ENCODE results near the gene NPC2.

Gene NPC2

DNA sequence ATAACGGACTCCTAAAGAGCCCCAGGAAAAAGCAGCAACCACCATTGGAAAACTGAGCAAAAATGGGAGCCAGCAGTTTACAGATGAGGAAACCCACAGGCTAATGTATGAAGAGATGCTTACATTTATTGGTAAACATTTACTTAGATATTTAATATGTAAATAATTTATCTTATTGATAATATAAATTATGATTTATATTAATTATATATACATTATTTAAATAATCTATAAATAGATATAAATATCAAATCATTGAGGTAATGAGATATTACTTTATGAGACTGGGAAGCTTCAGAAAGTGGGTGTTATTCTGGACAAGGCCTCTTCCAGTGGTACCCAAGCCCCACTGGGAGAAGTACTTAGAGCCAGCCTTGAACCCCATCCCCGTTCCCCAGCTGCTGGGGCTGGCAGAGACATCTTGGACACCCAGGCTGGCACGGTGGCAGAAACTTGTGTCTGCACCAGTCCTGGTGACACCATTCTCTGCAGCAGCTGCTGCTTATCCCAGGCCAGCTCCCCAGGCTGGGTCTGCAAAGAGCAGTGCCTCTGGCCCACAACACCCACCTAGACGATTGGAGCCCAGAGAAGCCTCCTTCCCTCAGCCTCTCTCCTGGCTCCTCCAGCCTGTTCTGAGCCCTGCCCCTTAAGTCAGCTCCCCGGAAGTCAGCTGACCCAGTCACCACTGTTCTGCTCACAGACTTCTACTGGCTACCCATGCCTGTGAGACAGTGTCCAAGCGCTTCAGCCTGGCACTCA lies 26.4 kb upstream of the NPC2 start:
- no peak for DNase-seq (ENCODE audit: low read depth in 2 of 2)

DNA sequence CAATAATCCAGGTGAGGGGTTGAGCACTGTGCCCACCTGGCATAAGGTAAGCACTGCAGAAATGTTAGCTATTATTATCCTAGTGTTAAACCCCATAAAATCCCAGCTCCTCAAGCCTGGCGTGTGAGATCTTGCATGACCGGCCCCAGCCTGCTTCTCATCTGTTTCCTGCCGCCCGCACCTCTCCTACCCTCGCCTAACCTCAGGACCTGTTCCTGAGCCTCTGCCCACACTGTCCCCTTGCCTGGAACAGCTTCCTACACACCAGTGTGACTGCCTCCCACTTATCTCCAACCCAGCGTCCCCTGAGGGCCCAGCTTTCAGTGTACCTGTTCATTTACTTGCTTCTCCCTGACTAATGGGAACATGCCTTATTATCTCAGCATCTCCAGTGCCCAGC lies 25.1 kb upstream of the NPC2 start:
- DNase-seq (ENCODE audit: low read depth in 2 of 2), result no peak

DNA sequence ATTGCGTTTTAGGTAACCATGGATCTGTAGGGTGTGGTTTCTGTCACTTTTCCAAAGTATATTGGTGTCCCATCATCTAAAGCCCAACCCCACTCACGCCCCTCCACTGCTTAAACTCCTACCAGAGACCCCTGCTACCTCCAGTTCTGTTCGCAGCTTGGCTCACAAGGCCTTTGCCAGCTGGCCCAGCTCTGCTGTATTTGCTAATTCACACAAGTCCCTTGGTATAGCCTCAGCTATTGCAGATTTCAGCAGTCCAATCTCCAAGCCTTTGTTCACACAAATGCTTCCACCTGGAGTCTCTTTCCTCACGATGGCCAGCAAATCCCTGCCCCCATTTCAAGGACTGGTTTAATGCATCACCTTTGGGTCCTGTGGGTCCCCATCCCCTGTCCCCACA lies 24.6 kb upstream of the NPC2 start:
- DNase-seq (ENCODE audit: low read depth in 2 of 2), result no peak

DNA sequence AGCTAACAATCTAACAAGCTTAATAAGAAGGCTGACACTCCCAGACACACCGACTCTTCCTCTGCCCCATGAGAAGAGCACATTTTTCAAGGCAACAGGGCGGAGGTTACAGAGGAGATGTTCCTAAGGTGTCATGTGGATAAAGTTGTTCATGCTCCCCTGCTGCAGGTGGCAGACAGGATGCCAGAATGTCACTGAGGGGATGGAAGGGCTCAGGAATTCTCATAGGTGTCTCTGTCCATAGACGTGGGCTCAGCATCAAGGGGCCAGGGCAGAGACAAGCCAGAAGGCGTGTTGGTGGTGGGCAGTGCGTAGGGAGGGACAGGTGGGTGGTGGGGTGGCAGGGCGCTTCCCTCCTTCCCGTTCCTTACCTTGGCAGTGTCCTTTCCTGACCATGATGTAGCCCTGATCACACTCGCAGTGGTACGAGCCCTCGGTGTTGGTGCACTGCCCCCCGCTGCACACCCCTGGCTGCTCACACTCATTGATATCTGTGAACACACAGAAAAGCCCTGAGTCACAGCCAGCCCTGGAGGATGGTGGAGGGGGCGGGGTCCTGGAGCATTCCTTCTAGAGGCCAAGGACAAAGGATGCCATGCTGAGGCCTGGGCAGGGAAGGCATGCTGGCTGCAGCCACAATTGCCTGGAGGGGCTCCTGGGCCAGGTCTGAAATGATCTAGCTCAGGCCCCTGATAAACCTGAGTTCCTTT lies 23.5 kb upstream of the NPC2 start:
- no peak for DNase-seq (ENCODE audit: low read depth in 2 of 2)

DNA sequence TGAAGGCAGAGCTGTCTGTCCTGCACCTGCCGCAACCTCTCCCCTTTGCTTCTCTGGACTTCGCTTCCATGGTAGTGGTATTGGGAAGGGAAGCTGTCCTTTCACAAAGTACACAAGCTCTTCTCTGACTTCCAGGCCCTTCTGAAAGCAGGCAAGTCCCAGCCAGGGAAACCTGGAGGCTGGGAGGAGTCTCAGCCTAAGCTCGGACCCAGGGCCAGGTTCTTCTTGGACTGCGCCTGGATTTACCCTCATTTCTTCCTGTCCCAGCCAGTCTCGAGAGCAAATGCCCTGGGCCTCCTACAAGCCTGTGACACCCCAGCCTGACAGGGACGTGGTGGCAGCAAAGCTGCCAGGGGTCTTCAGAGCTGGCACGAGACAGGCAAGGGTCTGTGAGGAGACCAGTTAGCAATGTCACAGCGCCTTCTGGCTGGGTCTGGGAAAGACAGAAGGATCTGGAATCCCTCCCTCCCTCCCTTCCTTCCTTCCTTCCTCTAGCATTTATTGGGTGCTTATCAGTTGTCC lies 22.8 kb upstream of the NPC2 start:
- DNase-seq (ENCODE audit: low read depth in 2 of 2), result no peak

DNA sequence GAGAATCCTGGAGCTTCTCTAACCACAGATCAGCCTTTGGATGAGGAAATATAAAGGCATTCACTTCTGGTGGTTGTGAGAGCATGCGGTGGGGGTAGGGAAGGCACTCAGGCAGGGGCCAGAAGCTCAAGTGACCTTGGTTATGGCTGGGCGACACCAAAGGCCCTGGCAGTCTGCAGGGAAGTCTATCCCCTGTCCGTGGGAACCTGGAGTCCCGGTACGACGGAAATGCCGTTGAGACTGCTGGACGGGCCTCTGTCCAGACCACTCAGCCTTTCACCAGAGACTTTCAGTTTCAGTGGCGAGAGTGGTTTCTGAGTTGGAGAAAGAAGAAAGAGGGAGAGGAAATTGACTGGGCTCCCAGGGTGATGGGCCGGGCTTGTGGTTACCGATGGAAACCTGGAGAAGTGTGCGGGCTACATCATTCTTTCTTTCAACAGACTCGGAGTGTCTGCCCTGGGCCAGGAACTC lies 21.4 kb upstream of the NPC2 start:
- peak; percentile 34 to 40 for DNase-seq (ENCODE audit: low read depth in 2 of 2)

GRCh38 chr14:74511966-74512830 lies 19.1 kb upstream of the NPC2 start:
- no peak for DNase-seq (ENCODE audit: low read depth in 2 of 2)

DNA sequence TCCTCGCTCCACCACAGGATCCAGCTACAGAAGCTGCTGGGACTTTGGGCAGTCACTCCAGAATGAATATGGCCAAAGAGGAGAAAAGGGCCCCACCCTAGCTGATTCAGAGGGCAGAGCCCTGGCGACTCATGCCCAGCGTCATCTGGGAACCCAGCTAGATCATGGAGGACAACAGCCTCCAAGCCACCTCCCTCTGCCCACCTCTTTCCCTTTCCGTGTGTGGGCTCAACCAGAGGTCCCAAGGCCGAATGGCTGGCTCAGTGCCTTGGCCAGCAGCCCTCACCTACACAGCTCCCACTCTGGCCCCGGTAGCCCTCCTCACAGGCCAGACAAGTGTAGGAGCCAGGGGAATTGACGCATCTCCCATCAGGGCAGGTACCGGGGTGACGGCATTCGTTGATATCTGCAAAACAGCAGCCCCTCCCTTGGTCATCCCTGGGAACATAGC lies 17.9 kb upstream of the NPC2 start:
- DNase-seq (ENCODE audit: low read depth in 2 of 2), result no peak

- DNase-seq (ENCODE audit: low read depth in 2 of 2), result no peak
Measured at GRCh38 chr14:74510223-74510931, 17.3 kb upstream of the NPC2 start.

GRCh38 chr14:74509587-74510222 lies 16.6 kb upstream of the NPC2 start:
- DNase-seq (ENCODE audit: low read depth in 2 of 2), result no peak

- no peak for DNase-seq (ENCODE audit: low read depth in 2 of 2)
Measured at GRCh38 chr14:74508844-74509428, 15.8 kb upstream of the NPC2 start.

DNA sequence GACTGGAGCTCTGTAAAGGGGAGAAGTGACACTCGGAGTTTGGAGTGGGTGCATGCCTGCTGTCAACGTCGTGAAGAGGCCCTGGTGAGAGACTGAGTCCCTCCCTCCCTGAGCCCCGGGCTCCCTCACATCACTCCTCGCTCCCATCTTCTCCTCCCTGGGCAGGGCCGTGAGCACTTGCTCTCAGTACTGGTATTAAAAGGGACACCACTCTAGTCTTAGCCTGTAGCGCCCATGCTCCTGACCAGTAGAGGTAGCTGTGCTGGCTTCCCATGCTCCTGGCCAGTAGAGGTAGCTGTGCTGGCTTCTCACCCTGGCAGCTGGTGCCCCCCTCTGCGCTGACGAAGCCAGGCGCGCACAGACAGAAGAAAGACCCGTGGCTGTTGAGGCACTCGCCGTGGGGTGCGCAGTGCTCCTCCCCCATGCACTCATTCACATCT lies 15.2 kb upstream of the NPC2 start:
- DNase-seq (ENCODE audit: low read depth in 2 of 2), result no peak

DNA sequence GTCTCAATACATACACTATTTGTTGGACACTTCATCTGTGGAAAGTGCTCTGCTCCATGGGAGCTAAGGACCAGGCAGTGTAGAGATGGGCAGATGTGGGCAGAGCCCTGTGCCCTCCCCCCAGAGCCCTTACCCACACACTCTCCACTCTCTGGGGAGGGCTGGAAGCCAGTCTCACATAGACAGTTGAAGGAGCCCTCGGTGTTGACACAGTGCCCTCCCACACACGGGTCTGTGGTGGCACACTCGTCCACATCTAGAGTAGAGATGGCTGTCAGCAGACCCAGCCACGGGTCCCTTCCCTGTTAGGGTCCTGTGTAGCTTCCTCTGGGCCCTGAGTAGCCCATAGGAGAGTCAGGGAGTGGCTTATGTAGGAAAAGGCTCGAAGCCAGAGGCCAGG lies 14.7 kb upstream of the NPC2 start:
- DNase-seq (ENCODE audit: low read depth in 2 of 2), result no peak

DNA sequence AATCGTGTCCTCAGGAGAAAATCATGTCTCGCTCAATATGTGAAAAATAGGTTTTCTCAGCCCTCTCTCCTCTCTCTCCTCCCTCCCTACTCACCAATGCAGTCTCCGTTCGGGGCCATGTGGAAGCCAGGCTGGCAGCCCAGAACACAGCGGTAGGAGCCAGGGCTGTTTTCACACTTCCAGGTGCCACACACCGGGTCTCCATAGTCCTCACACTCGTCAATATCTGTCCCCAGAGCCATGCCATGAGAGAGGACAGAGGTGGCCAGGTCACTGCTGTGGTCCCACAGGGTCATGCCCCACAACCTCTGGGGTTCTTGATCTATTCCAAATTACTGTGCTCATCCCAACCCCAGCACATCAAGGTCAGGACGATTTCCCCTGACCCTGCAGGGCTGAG lies 14.0 kb upstream of the NPC2 start:
- DNase-seq (ENCODE audit: low read depth in 2 of 2), result no peak

DNA sequence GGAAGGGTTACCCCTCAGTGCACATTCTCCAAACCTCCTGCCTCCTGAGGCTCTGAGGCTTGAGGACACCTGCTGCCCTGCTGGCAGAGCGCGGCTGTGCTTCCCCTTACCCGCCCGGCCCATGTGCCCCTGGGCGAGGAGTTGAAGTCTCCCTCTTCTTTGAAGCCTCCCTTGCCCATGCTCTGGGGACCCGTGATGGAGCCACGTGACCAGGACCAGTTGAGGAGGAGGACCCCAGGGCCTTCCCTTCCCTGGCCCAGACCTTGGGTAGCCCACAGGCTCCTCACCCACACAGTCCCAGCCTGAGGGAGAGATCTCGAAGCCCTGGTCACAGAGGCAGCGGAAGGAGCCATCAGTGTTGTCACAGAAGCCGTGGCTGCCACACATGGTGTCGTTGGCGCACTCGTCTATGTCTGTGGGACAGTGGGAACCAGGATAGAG lies 13.3 kb upstream of the NPC2 start:
- DNase-seq (ENCODE audit: low read depth in 2 of 2), result no peak

- no peak for DNase-seq (ENCODE audit: low read depth in 2 of 2)
Measured at GRCh38 chr14:74505831-74506230, 12.7 kb upstream of the NPC2 start.

- DNase-seq (ENCODE audit: low read depth in 2 of 2), result no peak
Measured at GRCh38 chr14:74504874-74505720, 12.0 kb upstream of the NPC2 start.

GRCh38 chr14:74504412-74504811 lies 11.3 kb upstream of the NPC2 start:
- DNase-seq (ENCODE audit: low read depth in 2 of 2), result no peak

- no peak for DNase-seq (ENCODE audit: low read depth in 2 of 2)
Measured at GRCh38 chr14:74503938-74504335, 10.8 kb upstream of the NPC2 start.
